Cortex of kidney (tissue), 1 donor: ENCODE measurements around the gene MAD1L1.
"Not testable (repeated sequence)": the region's sequence is repeated elsewhere in the genome, so short reads cannot be mapped to it uniquely, and the experiment has no call there.

ENCODE experiments used
- DNase-seq: peaks from one replicate; lab custom pipeline; 2025; lab: John Stamatoyannopoulos, UW

MAD1L1 gene

GRCh38 chr7:2045559-2046405 is 187.0 kb downstream of the MAD1L1 start:
- no peak for DNase-seq

- no peak for DNase-seq
Observed at GRCh38 chr7:2044883-2045471, 187.8 kb downstream of the MAD1L1 start.

GRCh38 chr7:2044311-2044882 is 188.3 kb downstream of the MAD1L1 start:
- no peak for DNase-seq

DNA sequence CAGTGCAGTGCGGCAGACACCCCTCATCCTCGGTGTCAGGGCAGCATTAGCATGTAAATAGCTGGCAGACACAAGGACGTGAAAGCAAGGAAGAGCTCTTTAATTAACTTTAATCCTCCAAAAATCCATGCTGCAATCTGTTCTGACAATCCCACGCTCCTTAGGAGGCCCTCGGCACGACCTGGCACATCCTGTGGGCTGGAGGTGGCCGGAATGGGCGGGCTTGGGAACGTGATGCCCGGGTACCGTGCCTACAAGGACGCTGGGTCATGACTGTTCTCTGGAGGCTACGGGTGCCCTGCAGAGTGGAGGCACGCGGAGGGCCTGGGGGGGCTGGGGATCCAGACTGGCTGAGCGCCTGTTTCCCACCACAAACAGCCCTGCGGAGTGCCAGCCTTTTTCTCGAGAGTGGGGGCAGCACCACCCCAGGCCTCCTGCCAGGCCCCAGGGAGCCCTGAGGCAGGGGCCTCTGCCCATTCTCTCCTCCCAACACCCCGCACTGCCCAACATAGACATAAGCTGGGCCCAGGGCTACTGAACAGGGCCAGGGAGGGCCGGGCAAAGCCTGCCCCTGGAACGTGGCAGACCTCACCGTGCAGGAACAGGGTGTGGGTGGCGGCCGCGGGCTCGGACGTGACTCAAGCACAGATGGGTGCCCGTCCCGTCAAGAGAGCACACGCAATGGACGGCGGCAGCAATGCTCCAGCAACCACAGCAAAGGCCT is 189.3 kb downstream of the MAD1L1 start:
- DNase-seq, result no peak

GRCh38 chr7:2042650-2043049 is 190.1 kb downstream of the MAD1L1 start:
- no peak for DNase-seq

DNA sequence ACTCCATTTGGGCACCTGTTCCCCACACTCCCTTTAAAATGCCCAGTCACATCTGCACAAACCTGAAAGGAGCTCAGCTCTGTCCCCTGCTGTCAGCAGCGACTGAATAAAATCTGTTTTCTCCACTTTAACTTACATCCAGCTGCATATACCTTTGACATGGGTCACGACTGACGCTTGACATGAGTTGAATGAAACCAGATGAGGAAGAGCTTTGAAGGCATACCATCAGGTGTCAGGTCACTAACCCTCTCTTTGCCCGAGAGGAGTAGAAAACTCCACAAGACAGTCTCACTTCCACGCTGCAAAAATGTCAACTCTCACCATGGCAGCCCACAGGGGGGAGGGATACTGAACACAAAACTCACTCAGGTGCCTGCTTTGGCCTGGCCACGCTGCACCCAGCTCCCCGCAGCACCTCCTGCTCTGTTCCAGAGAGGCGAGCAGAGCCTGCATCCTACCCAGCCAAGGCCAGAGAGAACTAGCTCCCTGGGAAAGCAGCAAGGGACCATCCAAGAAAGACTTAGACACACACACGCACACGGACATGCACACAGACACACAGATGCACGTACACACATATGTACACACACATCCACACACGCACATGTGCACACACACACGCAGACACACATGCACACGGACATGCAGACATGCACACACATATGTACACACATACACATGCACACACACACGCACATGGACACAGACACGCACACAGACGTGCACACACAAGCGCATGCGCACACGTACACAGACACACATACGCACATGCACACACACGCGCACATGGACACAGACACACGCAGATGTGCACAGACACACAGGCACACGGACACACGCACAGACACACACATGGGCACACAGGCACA is 191.0 kb downstream of the MAD1L1 start:
- no peak for DNase-seq

GRCh38 chr7:2040893-2041270 is 191.9 kb downstream of the MAD1L1 start:
- no peak for DNase-seq

DNA sequence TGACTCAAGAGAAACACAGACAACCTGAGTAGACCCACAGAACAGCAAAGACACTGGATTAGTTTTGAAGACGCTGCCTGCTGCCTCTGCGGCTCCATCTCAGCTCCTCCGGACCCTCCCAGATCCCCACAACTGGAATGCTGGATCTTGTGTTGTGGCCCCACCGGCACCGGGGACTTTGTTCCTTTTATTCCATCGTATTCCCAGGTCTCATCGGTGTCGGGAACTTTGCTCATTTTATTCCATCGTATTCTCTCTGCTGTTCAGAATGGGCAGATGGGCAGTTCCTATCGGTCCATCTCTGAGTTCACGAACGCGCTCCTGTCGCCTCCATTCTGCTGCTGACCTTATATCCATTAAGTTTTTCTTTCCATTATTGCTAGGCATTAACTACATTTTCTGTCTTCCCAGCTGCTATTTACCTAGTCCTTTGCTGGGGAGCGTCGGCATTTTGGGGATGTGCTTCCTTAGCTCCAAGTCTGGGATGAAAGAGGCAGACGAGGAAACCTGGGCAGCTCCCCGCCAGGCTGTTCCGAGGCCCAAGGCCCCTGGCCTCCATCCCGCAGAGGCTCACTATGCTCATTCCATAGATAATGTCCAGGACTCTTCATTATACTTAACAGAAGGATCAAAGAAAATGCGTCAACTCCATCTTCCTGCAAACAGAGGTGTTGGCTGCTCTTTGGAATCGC is 192.4 kb downstream of the MAD1L1 start:
- DNase-seq, result no peak

DNA sequence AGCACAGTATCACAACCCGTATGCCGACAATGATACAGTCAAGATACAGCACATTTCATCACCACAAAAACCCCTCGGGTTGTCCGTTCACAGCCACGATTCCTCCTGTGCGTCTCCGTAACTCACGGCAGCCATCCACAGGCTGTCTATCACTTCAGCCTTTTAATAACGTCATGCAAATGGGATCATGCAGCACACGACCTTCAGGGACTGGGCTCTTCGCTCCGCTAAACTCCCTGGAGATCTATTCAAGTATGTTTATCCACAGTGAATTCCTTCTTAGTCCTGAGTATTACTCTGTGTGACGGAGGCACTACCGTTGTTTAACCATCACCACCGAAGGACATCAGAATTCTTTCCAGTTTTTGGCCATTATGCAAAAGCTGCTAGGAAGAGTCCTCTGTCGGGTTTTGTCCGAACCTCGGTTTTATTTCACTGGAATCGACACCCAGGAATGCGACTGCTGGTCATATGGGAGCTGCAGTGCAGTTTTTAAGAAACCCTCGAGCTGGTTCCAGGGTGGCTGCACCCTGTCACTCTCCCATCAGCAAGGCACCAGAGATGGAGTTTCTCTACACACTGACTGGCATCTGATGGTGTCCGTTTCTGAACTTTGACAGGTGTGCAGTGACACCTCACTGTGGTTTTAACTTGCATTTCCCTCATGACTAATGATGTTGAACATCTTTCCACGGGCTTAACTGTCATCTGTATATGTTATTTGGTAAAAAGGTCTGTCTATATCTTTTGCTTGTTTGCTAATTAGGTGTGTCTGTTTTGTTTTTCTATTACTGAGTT is 193.6 kb downstream of the MAD1L1 start:
- DNase-seq, result no peak

GRCh38 chr7:2037808-2038522 is 194.8 kb downstream of the MAD1L1 start:
- no peak for DNase-seq

DNA sequence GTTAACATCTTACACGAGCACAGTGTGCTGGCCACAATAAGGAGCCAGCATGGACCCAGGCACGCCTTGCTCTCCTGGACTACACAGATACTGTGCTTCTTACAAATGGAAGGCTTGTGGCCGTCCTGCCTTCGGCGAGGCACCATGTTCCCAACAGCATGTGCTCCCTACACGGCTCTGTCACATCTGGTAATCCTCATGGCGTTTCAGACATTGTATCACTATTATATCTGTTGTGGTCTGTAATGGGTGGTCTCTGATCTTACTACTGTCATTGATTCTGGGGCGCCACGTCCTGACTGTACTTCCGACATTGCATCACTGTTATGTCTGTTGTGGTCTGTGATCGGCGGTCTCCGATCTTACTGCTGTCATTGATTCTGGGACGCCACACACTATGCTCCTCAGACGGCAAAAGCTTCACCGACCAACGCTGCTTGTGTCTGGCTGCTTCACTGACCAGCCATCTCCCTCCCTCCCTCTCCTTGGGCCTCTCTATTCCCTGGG is 195.4 kb downstream of the MAD1L1 start:
- no peak for DNase-seq

- DNase-seq, result no peak
Observed at GRCh38 chr7:2036786-2037185, 196.0 kb downstream of the MAD1L1 start.

GRCh38 chr7:2036201-2036600 is 196.5 kb downstream of the MAD1L1 start:
- not testable (repeated sequence) for DNase-seq

- DNase-seq, result no peak
Observed at GRCh38 chr7:2034291-2035201, 198.2 kb downstream of the MAD1L1 start.

GRCh38 chr7:2033586-2034135 is 199.1 kb downstream of the MAD1L1 start:
- DNase-seq, result no peak

- no peak for DNase-seq
Observed at GRCh38 chr7:2032876-2033407, 199.8 kb downstream of the MAD1L1 start.

DNA sequence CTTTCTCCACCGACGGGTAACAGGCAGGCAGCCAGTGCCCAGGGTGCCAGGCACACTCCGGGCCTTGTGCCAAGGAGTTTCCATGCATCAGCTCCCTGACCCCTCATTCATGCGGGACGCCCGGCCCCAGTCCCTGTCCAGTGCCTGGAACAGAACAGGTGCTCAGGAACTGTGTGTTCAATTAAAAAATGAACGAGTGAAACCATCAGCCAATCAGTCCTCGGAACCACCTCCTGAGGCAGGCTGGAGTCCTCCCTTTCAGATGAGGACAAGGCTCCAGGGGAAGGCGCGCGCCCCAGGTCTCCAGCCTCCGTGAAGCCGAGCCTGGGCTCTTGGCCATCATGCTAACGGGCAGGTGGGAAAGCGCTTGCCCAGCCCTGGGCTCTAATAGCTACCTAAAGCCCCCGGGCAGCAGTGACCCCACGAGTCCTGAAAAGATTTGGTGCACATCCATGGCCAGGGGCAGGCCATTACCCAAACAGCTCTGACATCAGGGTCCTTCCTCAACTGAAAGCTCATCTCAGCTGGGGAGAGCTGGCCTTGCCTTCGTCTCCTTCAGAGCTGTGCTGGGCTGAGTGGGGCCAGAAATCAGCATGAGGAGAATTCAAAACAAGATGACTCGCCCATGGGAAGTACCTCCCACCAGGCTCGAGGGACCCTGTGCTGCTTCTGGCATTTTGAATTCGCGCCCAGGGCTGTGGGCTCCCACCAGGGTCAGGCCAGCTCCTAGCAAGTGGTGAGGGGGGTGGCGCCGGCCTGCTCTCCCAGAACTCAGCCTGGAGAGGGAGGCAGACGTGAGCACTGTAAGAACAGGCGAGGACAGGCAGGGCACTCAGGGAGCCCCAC is 200.5 kb downstream of the MAD1L1 start:
- DNase-seq, result no peak
